Astrocyte (in vitro differentiated cells and primary cell): ENCODE data around the gene DMC1.

ENCODE experiments used
- EZH2 ChIP-seq: IDR thresholded peaks from 2 replicates; pipeline ENCODE4 v1.6.1; 2012; ENCODE audit warnings: mild to moderate bottlenecking, low read length, inconsistent platforms; ENCODE audit not compliant: insufficient read depth
- TF ChIP-seq, protein P1 (sequence below): IDR thresholded peaks from 2 replicates; pipeline ENCODE4 v1.5.1; 2011; ENCODE audit warnings: low read depth, mild to moderate bottlenecking, inconsistent platforms, low read length, moderate library complexity; ENCODE audit not compliant: insufficient read depth

DNA sequence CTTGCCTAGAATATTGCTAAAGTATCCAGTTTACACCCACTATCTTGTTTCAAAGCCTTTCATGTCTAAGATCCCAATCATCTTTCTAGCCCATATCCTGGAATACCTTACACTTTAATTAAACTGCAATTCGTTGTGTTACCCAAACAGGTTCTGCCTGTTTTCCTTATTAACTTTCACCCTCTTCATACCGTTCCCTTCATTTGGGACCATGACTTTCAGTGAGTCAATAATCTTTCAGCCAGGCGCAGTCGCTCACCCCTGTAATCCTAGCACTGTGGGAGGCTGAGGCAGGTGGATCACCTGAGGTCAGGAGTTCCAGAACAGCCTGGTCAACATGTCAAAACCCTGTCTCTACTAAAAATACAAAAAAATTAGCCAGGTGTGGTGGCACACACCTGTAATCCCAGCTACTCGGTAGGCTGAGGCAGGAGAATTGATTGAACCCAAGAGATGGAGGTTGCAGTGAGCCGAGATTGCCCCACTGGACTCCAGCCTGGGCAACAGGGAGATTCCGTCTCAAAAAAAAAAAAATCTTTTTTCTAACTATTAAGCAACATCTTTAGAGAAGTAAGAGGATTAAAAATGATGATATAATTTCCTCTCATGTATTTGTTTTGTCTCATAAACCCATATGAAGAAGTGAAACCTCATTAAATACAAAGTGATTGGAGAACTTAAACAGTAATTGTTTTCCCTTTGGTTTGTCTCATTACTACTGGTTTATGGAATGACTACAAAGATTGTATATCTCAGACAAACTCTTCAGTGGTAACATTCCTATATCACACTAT is 20.7 kb downstream of the DMC1 start:
- TF ChIP-seq, protein P1, sequence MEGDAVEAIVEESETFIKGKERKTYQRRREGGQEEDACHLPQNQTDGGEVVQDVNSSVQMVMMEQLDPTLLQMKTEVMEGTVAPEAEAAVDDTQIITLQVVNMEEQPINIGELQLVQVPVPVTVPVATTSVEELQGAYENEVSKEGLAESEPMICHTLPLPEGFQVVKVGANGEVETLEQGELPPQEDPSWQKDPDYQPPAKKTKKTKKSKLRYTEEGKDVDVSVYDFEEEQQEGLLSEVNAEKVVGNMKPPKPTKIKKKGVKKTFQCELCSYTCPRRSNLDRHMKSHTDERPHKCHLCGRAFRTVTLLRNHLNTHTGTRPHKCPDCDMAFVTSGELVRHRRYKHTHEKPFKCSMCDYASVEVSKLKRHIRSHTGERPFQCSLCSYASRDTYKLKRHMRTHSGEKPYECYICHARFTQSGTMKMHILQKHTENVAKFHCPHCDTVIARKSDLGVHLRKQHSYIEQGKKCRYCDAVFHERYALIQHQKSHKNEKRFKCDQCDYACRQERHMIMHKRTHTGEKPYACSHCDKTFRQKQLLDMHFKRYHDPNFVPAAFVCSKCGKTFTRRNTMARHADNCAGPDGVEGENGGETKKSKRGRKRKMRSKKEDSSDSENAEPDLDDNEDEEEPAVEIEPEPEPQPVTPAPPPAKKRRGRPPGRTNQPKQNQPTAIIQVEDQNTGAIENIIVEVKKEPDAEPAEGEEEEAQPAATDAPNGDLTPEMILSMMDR, result no peak
- no peak for TF ChIP-seq EZH2
